Measurements from ENCODE around the gene ZNF844. TPM values are rescaled to one million over a fixed set of nuclear protein-coding genes. Genes with fewer than 3 reads are reported as not detected.
"Not testable (repeated sequence)": the region's sequence is repeated elsewhere in the genome, so short reads cannot be mapped to it uniquely, and the experiment has no call there.

The ZNF844 gene
- polyA plus RNA-seq, 1 donor (not counting 4 experiments of a cell fraction or from before 2014, with no cell fraction given): 0.88 TPM

DNA sequence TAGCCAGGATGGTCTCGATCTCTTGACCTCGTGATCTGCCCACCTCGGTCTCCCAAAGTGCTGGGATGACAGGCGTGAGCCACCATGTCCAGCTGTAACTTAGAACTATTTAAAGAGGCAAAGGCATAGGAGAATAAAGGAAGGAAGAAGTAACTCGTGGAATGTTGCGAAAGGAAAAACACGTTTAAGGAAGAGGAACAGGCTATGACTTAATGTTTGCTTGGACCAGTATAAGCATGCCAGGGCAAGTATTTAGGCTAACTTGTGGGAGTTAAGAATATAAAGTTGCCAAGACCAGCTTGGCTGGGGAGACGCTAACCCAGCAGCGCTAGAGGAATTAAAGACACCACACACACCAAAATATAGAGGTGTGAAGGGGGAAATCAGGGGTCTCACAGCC is 33.5 kb downstream of the ZNF844 start:
- dilution Hi-C loops (cut with MboI; ENCODE audit: extremely low pct_ligation_motif_present, low sequenced_read_pairs): no loop called here

GRCh38 chr19:12103909-12104308 is 39.4 kb downstream of the ZNF844 start:
- H3K9ac ChIP-seq (ENCODE audit: control insufficient read depth, extremely low read depth, insufficient read depth, low read length); H2AFZ ChIP-seq (ENCODE audit: control insufficient read depth, low read length); H3K4me2 ChIP-seq (ENCODE audit: control insufficient read depth, extremely low read depth, insufficient read depth, low read depth, low read length); FAIRE-seq; H3K36me3 ChIP-seq (ENCODE audit: control insufficient read depth in 2 of 2, extremely low read depth in 1 of 2, insufficient read depth in 2 of 2, low read length in 2 of 2); H3K4me3 ChIP-seq (ENCODE audit: control insufficient read depth in 2 of 3, extremely low read depth in 1 of 3, insufficient read depth in 2 of 3, low read depth in 1 of 3, low read length in 3 of 3); H3K79me2 ChIP-seq (ENCODE audit: control insufficient read depth, insufficient read depth, low read length); H3K27ac ChIP-seq (ENCODE audit: control insufficient read depth, insufficient read depth, low read length); dilution Hi-C loops (cut with MboI; ENCODE audit: extremely low pct_ligation_motif_present, low sequenced_read_pairs); DNase-seq (ENCODE audit: low read depth, low spot score); H3K27me3 ChIP-seq (ENCODE audit: control insufficient read depth, extremely low read depth, insufficient read depth, low read length); H3K9me1 ChIP-seq (ENCODE audit: control insufficient read depth, extremely low read depth, insufficient read depth, low read length); H3K4me1 ChIP-seq (ENCODE audit: control insufficient read depth, extremely low read depth, insufficient read depth, low read length); H3K9me3 ChIP-seq (ENCODE audit: control insufficient read depth, low read depth, low read length); H4K20me1 ChIP-seq (ENCODE audit: control insufficient read depth, extremely low read depth, insufficient read depth, low read length): not testable (repeated sequence)

More for the DNA sequence above, 33.5 kb downstream of the ZNF844 start:
- H3K36me3 ChIP-seq (ENCODE audit: control insufficient read depth in 2 of 2, extremely low read depth in 1 of 2, insufficient read depth in 2 of 2, low read length in 2 of 2): no peaks in the 10 kb centered on the region
- peaks cover 1% of the 10 kb centered on the region for H3K4me1 ChIP-seq (ENCODE audit: control insufficient read depth, extremely low read depth, insufficient read depth, low read length)
- no peaks in the 10 kb centered on the region for H4K20me1 ChIP-seq (ENCODE audit: control insufficient read depth, extremely low read depth, insufficient read depth, low read length)
- FAIRE-seq (no peak), DNase-seq (ENCODE audit: low read depth, low spot score) (peak; percentile 1)
- no peak overlapping the region for H2AFZ ChIP-seq (ENCODE audit: control insufficient read depth, low read length)
- H3K27ac ChIP-seq (ENCODE audit: control insufficient read depth, insufficient read depth, low read length): no peak overlapping the region
- peaks cover 2% of the 10 kb centered on the region for H3K9me3 ChIP-seq (ENCODE audit: control insufficient read depth, low read depth, low read length)
- no peaks in the 10 kb centered on the region for H3K27me3 ChIP-seq (ENCODE audit: control insufficient read depth, extremely low read depth, insufficient read depth, low read length)
- no peaks in the 10 kb centered on the region for H3K9me1 ChIP-seq (ENCODE audit: control insufficient read depth, extremely low read depth, insufficient read depth, low read length)
- no peak overlapping the region for H3K4me2 ChIP-seq (ENCODE audit: control insufficient read depth, extremely low read depth, insufficient read depth, low read depth, low read length)
- TF ChIP-seq, protein P1, sequence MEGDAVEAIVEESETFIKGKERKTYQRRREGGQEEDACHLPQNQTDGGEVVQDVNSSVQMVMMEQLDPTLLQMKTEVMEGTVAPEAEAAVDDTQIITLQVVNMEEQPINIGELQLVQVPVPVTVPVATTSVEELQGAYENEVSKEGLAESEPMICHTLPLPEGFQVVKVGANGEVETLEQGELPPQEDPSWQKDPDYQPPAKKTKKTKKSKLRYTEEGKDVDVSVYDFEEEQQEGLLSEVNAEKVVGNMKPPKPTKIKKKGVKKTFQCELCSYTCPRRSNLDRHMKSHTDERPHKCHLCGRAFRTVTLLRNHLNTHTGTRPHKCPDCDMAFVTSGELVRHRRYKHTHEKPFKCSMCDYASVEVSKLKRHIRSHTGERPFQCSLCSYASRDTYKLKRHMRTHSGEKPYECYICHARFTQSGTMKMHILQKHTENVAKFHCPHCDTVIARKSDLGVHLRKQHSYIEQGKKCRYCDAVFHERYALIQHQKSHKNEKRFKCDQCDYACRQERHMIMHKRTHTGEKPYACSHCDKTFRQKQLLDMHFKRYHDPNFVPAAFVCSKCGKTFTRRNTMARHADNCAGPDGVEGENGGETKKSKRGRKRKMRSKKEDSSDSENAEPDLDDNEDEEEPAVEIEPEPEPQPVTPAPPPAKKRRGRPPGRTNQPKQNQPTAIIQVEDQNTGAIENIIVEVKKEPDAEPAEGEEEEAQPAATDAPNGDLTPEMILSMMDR (optimal IDR thresholded peaks at IDR 0.05 in 1 of 3, IDR thresholded peaks at IDR 0.05 in 1 of 3, conservative IDR thresholded peaks at IDR 0.05 in 1 of 3; ENCODE audit: extremely low read depth in 1 of 3, insufficient read depth in 2 of 3, low read length in 3 of 3): no peak
- no peak for TF ChIP-seq EZH2 (IDR thresholded peaks at IDR 0.05; ENCODE audit: low read length)
- H3K4me3 ChIP-seq (ENCODE audit: control insufficient read depth in 2 of 3, extremely low read depth in 1 of 3, insufficient read depth in 2 of 3, low read depth in 1 of 3, low read length in 3 of 3): no peak overlapping the region
- H3K9ac ChIP-seq (ENCODE audit: control insufficient read depth, extremely low read depth, insufficient read depth, low read length): no peak overlapping the region
- H3K79me2 ChIP-seq (ENCODE audit: control insufficient read depth, insufficient read depth, low read length): no peaks in the 10 kb centered on the region

DNA sequence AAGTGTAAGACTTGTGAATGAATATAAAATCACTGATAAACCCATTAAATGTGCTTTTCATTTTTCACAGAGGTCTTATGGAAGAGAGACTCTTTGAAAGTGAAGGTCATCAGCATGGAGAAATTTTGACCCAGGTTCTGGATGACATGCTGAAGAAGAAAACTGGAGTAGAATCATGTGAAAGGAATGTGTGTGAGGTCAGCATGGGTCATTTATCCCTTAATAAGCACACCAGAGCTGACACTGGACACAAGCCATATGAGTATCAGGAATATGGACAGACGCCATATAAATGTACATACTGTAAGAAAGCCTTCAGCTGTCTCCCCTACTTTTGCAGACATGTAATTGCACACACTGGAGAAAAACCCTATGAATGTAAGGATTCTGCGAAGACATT is 46.6 kb downstream of the ZNF844 start:
- no peaks in the 10 kb centered on the region for H3K36me3 ChIP-seq (ENCODE audit: control insufficient read depth in 2 of 2, extremely low read depth in 1 of 2, insufficient read depth in 2 of 2, low read length in 2 of 2)
- FAIRE-seq (no peak), DNase-seq (ENCODE audit: low read depth, low spot score) (no peak)
- H3K27ac ChIP-seq (ENCODE audit: control insufficient read depth, insufficient read depth, low read length): no peak overlapping the region
- H2AFZ ChIP-seq (ENCODE audit: control insufficient read depth, low read length): no peak overlapping the region
- no peak overlapping the region for H3K9ac ChIP-seq (ENCODE audit: control insufficient read depth, extremely low read depth, insufficient read depth, low read length)
- H3K9me3 ChIP-seq (ENCODE audit: control insufficient read depth, low read depth, low read length): no peaks in the 10 kb centered on the region
- H3K9me1 ChIP-seq (ENCODE audit: control insufficient read depth, extremely low read depth, insufficient read depth, low read length): no peaks in the 10 kb centered on the region
- no peaks in the 10 kb centered on the region for H3K79me2 ChIP-seq (ENCODE audit: control insufficient read depth, insufficient read depth, low read length)
- H3K4me3 ChIP-seq (ENCODE audit: control insufficient read depth in 2 of 3, extremely low read depth in 1 of 3, insufficient read depth in 2 of 3, low read depth in 1 of 3, low read length in 3 of 3): no peak overlapping the region
- dilution Hi-C loops (cut with MboI; ENCODE audit: extremely low pct_ligation_motif_present, low sequenced_read_pairs): no loop called here
- TF ChIP-seq EZH2 (IDR thresholded peaks at IDR 0.05; ENCODE audit: low read length): no peak
- H4K20me1 ChIP-seq (ENCODE audit: control insufficient read depth, extremely low read depth, insufficient read depth, low read length): no peaks in the 10 kb centered on the region
- no peaks in the 10 kb centered on the region for H3K27me3 ChIP-seq (ENCODE audit: control insufficient read depth, extremely low read depth, insufficient read depth, low read length)
- no peaks in the 10 kb centered on the region for H3K4me1 ChIP-seq (ENCODE audit: control insufficient read depth, extremely low read depth, insufficient read depth, low read length)
- H3K4me2 ChIP-seq (ENCODE audit: control insufficient read depth, extremely low read depth, insufficient read depth, low read depth, low read length): no peak overlapping the region
